Naive B cell (primary cell): ENCODE results near the gene LIMS2. TPM values are rescaled to one million over a fixed set of nuclear protein-coding genes. Genes with fewer than 3 reads are reported as not detected.
A peak's percentile ranks its signal among the peaks of the same experiment; 100 is the strongest.

Experiments
- ATAC-seq, 2 donors: fragments of 150-1000 bp; cut with Tn5 transposase; 2 replicates each; pipeline ENCODE4 v1.10.0; 2021; ENCODE audit warnings: low read depth in 2 of 2, mild to moderate bottlenecking in 2 of 2, moderate library complexity in 2 of 2
- DNase-seq: peaks from one replicate; pipeline ENCODE4 v3.0.0; 2022
- H3K27ac Mint-ChIP-seq, 6 donors: one replicate each; pipeline ENCODE4 v1.8.0; 2020 to 2022; ENCODE audit warnings: mild to moderate bottlenecking in 6 of 6, mixed read lengths in 6 of 6, moderate library complexity in 5 of 6, inconsistent platforms in 2 of 6
- H3K27me3 Mint-ChIP-seq, 3 donors: one replicate each; pipeline ENCODE4 v1.8.0; 2021 to 2022; ENCODE audit warnings: mixed read lengths in 3 of 3, mild to moderate bottlenecking in 1 of 3
- H3K36me3 Mint-ChIP-seq, 2 donors: one replicate each; pipeline ENCODE4 v1.8.0; 2020 to 2022; ENCODE audit warnings: mixed read lengths in 2 of 2, inconsistent platforms in 1 of 2, mild to moderate bottlenecking in 1 of 2
- H3K4me1 Mint-ChIP-seq, 3 donors: one replicate each; pipeline ENCODE4 v1.8.0; 2020 to 2022; ENCODE audit warnings: mixed read lengths in 3 of 3, inconsistent platforms in 1 of 3, mild to moderate bottlenecking in 1 of 3, moderate library complexity in 1 of 3
- H3K4me3 Mint-ChIP-seq, 8 donors: one replicate each; pipeline ENCODE4 v1.8.0; 2020 to 2022; ENCODE audit warnings: mild to moderate bottlenecking in 8 of 8, mixed read lengths in 8 of 8, moderate library complexity in 8 of 8, inconsistent platforms in 2 of 8
- H3K9me3 Mint-ChIP-seq, 7 donors: one replicate each; pipeline ENCODE4 v1.8.0; 2020 to 2022; ENCODE audit warnings: mixed read lengths in 7 of 7, mild to moderate bottlenecking in 5 of 7, inconsistent platforms in 2 of 7, moderate library complexity in 1 of 7
- polyA plus RNA-seq, 6 donors: library from polyadenylated mRNA; unstranded; fragments of 300-500 nt; fragmentation: Illumina TruSeq; gene quantifications; one replicate each; pipeline ENCODE4 v1.2.3, GENCODE V29; 2021; ENCODE audit warnings: low read depth in 6 of 6

The LIMS2 gene
- polyA plus RNA-seq, 6 donors from 2014 or later, result 11.2 to 60.4 (median 27.7) TPM

DNA sequence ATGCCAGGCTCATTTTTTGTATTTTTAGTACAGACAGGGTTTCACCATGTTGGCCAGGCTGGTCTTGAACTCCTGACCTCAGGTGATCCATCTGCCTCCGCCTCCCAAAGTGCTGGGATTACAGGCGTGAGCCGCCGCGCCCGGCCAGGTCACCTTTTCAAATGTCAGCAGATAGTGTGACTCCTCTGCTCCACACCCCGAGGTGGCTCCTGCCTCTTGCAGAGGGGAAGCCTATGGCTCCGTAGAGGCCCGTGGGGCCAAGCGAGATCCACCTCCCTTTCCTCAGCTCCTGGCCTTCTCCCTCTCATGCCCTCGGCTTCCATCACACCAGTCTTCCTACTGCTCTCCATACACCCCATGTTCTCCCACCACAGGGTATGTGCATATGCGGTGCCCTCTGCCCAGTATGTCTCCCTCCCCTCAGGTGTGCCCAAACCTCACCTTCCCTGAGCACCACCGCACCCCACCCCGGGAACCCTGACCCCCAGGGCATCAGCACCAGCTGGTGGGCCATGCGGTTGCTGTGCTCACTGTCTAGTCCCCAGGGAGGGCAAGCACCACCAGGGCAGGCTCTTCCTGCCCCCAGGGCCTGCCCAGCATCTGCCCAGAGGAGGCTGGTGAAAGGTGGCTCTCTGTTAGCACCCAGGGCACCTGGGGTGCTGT, 18.6 kb downstream of the LIMS2 start:
- peaks cover 18 to 39% (median 27%) of the 10 kb centered on the region in 3 donors for H3K4me1 Mint-ChIP-seq
- peaks cover 0 to 6% (median 0%) of the 10 kb centered on the region in 7 donors for H3K9me3 Mint-ChIP-seq
- H3K36me3 Mint-ChIP-seq, result no peaks in the 10 kb centered on the region
- peak overlapping the region in 1 of 6 donors; percentile 57 for H3K27ac Mint-ChIP-seq
- H3K27me3 Mint-ChIP-seq, result peaks cover 0 to 12% (median 11%) of the 10 kb centered on the region in 3 donors
- no peak overlapping the region for H3K4me3 Mint-ChIP-seq
- DNase-seq, result no peak
- ATAC-seq, result no peak

DNA sequence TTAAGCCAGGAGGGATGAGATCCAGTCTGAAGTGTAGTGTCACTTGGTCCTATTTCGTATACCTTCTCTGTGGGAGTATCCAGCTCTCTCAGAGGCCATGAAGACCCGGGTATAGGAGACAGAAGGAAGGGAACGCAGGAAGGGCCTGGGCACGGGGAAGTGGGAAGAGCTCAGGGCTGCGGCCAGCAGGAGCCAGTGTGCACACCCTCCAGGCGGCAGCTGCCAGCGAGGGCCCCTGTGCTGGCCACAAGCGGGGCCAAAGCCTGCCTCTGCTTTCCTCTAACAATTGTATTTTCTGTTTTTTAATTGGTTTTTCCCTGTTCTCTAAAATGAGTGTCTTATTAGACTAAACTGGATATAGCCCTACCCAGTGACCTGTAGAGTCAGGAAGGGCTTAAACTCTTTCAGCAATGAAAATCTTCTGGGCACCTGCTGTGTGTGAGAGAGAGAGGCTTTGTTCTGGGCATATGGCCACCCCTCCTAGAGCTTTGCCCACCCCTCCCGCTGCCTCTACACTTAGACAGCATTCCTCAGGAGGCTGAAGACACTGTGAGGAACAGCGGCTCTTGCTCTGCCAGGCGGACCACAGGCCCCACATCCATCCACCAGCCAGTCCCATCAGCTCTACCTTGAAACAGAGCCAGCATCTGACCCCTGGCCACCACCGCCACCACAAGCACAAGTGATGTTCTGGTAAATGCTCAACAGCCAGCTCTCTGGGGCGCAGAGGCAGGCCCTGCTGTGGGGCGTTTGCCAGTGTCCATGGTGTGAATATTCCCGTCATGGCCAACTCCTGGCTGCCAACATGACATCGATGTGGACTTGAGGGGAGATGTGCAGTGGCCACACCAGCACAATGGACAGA, 19.9 kb downstream of the LIMS2 start:
- Mint-ChIP-seq H3K27me3 (peaks cover 0 to 5% (median 0%) of the 10 kb centered on the region in 3 donors), H3K4me3 (no peak overlapping the region)

DNA sequence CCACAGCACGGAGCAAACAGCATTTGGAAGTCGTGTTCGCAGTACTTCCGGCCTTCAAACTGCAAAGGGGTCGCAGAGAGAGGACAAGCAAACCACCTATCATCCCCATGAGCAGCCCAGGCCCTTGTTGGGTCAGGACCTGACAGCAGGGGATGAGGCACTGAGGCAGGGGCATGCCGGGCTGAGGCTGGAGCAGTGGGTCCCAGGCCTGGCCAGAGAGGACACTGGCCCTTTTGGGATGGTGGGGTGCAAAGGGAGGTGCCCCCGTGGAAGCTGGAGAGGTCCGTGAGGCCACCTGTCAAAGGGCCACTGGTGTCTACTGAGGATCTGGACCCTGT, 20.5 kb downstream of the LIMS2 start:
- DNase-seq (no peak), ATAC-seq (no peak)
- Mint-ChIP-seq H3K4me3 (no peak overlapping the region), H3K27me3 (peaks cover 0 to 5% (median 0%) of the 10 kb centered on the region in 3 donors), H3K9me3 (peaks cover 0 to under 1% (median 0%) of the 10 kb centered on the region in 7 donors), H3K4me1 (peaks cover 28 to 49% (median 39%) of the 10 kb centered on the region in 3 donors), H3K27ac (no peak overlapping the region), H3K36me3 (no peaks in the 10 kb centered on the region)

More for the DNA sequence above, 19.9 kb downstream of the LIMS2 start:
- H3K36me3 Mint-ChIP-seq, result no peaks in the 10 kb centered on the region
- DNase-seq (no peak), ATAC-seq (no peak)
- H3K27ac Mint-ChIP-seq, result peak overlapping the region in 1 of 6 donors; percentile 24
- H3K4me1 Mint-ChIP-seq, result peaks cover 26 to 50% (median 37%) of the 10 kb centered on the region in 3 donors
- peaks cover 0 to 6% (median 0%) of the 10 kb centered on the region in 7 donors for H3K9me3 Mint-ChIP-seq

DNA sequence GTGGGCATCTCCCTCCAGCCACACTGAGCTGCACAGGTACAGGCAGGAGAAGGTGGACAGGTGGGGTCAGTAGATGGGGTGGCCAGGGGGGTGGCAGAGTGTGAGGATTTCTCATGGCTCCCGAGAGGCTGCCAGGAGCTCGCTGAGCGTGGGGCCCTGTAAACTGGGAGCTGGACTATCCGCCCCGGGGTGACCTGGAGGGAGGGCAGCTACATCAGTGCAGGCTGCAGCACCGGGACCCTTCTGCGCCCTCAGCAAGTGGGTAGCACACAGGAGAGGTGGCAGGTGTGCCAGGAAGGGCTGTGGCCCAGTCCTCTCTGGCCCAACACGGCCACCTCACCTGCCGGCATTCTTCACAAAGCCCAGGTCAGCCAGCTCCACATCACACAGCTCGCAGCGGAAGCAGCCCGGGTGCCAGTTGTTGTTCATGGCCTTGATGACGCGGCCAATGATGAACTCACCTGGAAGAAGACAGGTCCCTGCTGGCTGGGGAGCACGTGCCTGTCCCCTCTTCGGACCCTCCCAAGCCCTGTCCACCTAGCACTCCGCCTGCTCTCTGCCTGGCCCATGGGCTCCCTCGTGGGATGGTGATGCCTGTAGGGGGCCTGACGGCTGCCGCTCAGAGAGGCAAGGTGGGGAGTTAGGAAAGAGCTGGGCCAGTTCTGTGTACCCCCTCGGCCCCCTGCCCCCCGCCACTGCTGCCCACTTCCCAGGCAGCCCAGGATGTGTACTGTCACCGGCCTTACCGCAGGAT, 21.1 kb downstream of the LIMS2 start:
- Mint-ChIP-seq H3K4me3 (no peak overlapping the region), H3K9me3 (no peaks in the 10 kb centered on the region), H3K4me1 (peaks cover 30 to 52% (median 43%) of the 10 kb centered on the region in 3 donors), H3K27ac (no peak overlapping the region), H3K27me3 (peaks cover 0 to 5% (median 0%) of the 10 kb centered on the region in 3 donors), H3K36me3 (no peaks in the 10 kb centered on the region)
- no peak for ATAC-seq
- no peak for DNase-seq

DNA sequence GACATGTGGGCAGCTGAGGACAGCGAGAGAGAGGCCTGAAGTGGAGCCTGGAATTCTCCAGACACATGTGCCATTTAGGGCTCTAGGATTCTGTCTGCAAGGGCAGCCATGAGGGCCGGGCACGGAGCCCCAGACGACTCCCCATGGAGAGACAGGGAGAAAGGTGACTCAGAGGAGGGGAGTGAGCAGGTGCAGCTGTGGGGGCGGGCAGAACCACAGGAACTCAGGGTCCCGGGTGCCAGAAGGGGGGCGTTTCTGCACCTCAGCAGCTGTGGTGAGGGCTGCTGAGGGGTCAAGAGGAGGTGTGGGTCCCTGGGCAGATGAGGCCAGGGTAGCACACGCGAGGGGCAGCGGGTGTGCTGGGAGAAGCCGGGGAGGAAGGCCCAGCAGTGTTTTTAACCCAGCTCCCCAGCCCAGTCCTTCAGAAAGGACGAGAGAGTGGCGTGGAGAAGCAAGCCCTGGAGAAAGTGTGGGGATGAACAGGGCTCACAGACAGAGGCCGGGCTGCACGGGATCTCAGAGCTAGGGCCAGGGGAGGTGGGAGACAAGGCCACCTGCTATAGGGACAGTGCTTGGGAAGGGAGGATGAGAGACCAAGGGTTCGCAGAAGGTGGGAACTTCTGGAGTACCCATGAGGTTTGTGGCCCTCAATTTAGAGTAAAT, 21.8 kb downstream of the LIMS2 start:
- ATAC-seq (no peak), DNase-seq (no peak)
- peak overlapping the region in 3 of 6 donors; percentile 59 to 68 (median 67) for H3K27ac Mint-ChIP-seq
- H3K36me3 Mint-ChIP-seq, result no peaks in the 10 kb centered on the region
- peaks cover 36 to 54% (median 50%) of the 10 kb centered on the region in 3 donors for H3K4me1 Mint-ChIP-seq
- H3K27me3 Mint-ChIP-seq, result no peaks in the 10 kb centered on the region
- peak overlapping the region in 1 of 8 donors; percentile 50 for H3K4me3 Mint-ChIP-seq
- H3K9me3 Mint-ChIP-seq, result no peaks in the 10 kb centered on the region

DNA sequence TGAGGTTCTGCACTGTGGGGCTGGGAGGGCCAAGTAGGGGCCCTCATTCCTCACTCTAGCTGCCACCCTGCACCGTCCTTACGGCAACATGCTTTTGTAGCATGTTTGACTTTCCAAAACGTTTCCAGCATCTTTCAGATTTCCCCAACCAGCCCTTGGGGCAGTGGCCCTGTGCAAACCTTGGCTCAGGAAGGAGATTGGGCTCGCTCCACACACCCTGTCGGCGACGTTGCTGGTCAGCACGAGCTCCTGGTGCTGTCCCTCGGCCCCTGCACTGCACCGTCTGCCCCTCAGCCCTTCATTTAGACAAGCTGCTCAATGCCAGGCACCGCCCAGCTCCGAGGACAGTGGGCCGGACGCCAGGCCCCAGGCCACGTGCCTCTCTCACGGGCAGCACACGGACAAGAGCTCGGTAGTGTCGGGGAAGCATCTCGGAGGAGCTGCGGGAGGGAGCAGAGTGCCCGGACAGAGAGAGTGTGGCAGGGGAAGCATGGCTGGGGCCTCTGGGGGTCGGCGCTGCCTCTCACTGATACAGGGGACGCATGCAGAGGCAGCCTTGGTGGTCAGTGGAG, 22.5 kb downstream of the LIMS2 start:
- peak overlapping the region in 3 of 8 donors; percentile 8 to 63 (median 51) for H3K4me3 Mint-ChIP-seq
- no peaks in the 10 kb centered on the region for H3K27me3 Mint-ChIP-seq
- DNase-seq (no peak), ATAC-seq (no peak)
- no peaks in the 10 kb centered on the region for H3K9me3 Mint-ChIP-seq
- H3K4me1 Mint-ChIP-seq, result peaks cover 43 to 60% (median 55%) of the 10 kb centered on the region in 3 donors
- no peaks in the 10 kb centered on the region for H3K36me3 Mint-ChIP-seq
- peak overlapping the region in 4 of 6 donors; percentile 59 to 94 (median 68) for H3K27ac Mint-ChIP-seq

DNA sequence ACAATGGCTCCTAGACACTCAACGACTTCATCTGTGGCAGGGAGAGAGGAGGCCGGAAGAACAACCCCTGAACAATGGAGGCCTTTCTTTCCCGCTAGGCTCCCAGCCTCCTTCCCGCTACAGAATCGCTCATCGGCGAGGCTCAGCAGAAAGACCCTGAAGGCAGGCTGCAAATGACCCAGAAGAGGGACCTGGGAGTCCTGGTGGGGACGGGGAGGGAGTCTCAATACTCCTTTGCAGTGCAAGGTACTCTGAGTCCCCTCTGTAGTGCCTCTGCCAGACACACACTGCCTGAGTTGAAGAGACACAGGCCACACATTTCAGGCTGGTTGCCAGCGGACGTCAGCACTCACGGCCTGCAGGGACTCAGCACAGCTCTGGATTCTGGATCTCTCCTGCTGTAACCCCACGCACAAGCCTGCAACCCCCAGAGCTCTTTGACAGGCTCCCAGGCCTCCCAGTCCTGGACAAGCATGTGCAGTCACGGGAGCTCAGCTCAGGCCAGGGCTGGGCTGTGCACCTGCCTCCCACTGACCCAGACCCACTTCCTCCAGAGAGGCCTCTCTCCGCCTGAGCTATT, 23.3 kb downstream of the LIMS2 start:
- peak overlapping the region in 5 of 8 donors; percentile 1 to 64 (median 52) for H3K4me3 Mint-ChIP-seq

DNA sequence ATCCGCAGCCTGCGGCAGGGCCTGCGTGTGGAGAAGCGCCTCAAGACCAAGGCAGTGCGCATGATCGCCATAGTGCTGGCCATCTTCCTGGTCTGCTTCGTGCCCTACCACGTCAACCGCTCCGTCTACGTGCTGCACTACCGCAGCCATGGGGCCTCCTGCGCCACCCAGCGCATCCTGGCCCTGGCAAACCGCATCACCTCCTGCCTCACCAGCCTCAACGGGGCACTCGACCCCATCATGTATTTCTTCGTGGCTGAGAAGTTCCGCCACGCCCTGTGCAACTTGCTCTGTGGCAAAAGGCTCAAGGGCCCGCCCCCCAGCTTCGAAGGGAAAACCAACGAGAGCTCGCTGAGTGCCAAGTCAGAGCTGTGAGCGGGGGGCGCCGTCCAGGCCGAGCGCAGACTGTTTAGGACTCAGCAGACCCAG, 23.9 kb downstream of the LIMS2 start:
- ATAC-seq (no peak), DNase-seq (no peak)
- H3K27me3 Mint-ChIP-seq, result no peaks in the 10 kb centered on the region
- peak overlapping the region in 4 of 8 donors; percentile 16 to 64 (median 48) for H3K4me3 Mint-ChIP-seq
- H3K4me1 Mint-ChIP-seq, result peaks cover 46 to 69% (median 65%) of the 10 kb centered on the region in 3 donors
- H3K36me3 Mint-ChIP-seq, result no peaks in the 10 kb centered on the region
- peak overlapping the region in 2 of 6 donors; percentile 49 to 59 for H3K27ac Mint-ChIP-seq
- H3K9me3 Mint-ChIP-seq, result no peaks in the 10 kb centered on the region

More for the DNA sequence above, 23.3 kb downstream of the LIMS2 start:
- no peak for DNase-seq
- ATAC-seq, result peak; percentile 34 to 44
- Mint-ChIP-seq H3K4me1 (peaks cover 45 to 68% (median 61%) of the 10 kb centered on the region in 3 donors), H3K27ac (peak overlapping the region in 4 of 6 donors; percentile 16 to 81 (median 62)), H3K36me3 (no peaks in the 10 kb centered on the region), H3K27me3 (no peaks in the 10 kb centered on the region), H3K9me3 (no peaks in the 10 kb centered on the region)

DNA sequence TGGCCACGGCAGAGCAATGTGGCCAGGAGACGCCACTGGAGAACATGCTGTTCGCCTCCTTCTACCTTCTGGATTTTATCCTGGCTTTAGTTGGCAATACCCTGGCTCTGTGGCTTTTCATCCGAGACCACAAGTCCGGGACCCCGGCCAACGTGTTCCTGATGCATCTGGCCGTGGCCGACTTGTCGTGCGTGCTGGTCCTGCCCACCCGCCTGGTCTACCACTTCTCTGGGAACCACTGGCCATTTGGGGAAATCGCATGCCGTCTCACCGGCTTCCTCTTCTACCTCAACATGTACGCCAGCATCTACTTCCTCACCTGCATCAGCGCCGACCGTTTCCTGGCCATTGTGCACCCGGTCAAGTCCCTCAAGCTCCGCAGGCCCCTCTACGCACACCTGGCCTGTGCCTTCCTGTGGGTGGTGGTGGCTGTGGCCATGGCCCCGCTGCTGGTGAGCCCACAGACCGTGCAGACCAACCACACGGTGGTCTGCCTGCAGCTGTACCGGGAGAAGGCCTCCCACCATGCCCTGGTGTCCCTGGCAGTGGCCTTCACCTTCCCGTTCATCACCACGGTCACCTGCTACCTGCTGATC, 24.4 kb downstream of the LIMS2 start:
- peak overlapping the region in 3 of 6 donors; percentile 49 to 60 (median 59) for H3K27ac Mint-ChIP-seq
- no peaks in the 10 kb centered on the region for H3K36me3 Mint-ChIP-seq
- peaks cover 46 to 69% (median 65%) of the 10 kb centered on the region in 3 donors for H3K4me1 Mint-ChIP-seq
- ATAC-seq, result no peak
- H3K27me3 Mint-ChIP-seq, result no peaks in the 10 kb centered on the region
- no peak for DNase-seq
- H3K9me3 Mint-ChIP-seq, result no peaks in the 10 kb centered on the region
- peak overlapping the region in 5 of 8 donors; percentile 17 to 70 (median 59) for H3K4me3 Mint-ChIP-seq

DNA sequence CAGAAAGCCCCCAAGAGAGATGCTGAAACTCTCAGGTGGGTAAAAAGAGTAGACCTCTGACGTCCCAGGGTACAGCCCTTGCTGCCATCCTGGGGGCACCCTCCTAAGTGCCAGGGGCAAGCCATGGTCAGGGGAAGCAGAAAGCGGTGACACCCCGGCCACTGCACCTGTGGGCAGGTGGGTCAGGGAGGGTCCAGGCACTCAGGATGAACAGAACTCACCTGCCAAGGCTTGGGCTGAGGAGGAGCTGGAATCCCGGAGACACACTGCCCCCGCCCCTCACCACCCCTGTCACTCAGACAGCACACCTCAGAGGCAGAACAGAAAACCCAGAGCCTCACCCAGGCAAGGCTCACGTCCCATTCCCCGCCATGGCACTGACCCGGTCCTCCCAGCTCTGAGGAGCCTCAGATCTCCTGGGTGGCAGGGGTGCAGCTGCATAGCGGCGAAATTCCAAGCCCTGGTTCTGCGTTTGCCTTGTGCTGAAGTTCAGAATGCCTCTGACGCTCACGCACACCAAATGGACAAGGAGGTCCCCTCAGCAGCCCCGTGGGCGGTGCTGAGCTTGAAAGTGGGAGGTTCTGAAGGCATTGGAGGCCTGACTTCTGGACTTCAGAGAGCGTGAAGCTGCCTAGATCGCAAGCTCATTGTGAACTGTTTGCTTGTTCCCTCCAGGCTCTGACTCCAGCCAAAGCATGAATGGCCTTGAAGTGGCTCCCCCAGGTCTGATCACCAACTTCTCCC, 25.1 kb downstream of the LIMS2 start:
- DNase-seq, result no peak
- peaks cover 46 to 69% (median 65%) of the 10 kb centered on the region in 3 donors for H3K4me1 Mint-ChIP-seq
- peak overlapping the region in 5 of 8 donors; percentile 51 to 76 (median 70) for H3K4me3 Mint-ChIP-seq
- H3K36me3 Mint-ChIP-seq, result no peaks in the 10 kb centered on the region
- peak overlapping the region in 3 of 6 donors; percentile 77 to 92 (median 85) for H3K27ac Mint-ChIP-seq
- ATAC-seq, result peak; percentile 5 to 6
- H3K9me3 Mint-ChIP-seq, result no peaks in the 10 kb centered on the region
- H3K27me3 Mint-ChIP-seq, result no peaks in the 10 kb centered on the region

DNA sequence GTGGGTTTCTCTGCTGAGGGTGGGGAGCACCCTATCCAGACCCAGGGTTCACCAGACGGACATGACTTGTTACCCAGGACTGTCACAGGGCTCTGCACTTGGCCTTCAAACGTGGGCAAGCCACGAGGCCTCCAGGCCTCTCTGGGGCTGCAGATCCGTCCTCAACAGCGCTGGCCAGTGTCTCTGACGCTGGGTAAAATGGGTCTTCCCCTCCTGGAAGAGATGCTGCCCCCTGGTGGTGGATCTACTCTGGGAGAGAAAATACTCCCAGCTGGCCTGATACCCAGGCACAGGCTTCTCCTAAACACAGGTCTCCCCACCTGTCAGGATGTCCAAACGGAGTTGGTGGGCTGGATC, 25.7 kb downstream of the LIMS2 start:
- no peaks in the 10 kb centered on the region for H3K9me3 Mint-ChIP-seq
- peak overlapping the region in 5 of 6 donors; percentile 28 to 92 (median 77) for H3K27ac Mint-ChIP-seq
- H3K4me1 Mint-ChIP-seq, result peaks cover 46 to 71% (median 61%) of the 10 kb centered on the region in 3 donors
- peak overlapping the region in 7 of 8 donors; percentile 51 to 76 (median 67) for H3K4me3 Mint-ChIP-seq
- H3K27me3 Mint-ChIP-seq, result no peaks in the 10 kb centered on the region
- peak; percentile 79 for DNase-seq
- ATAC-seq, result peak; percentile 68 to 77
- H3K36me3 Mint-ChIP-seq, result no peaks in the 10 kb centered on the region
